ENCODE data around the gene FECH.

- TF ChIP-seq CTCF (IDR thresholded peaks at IDR 0.05) (no peak), POLR2A (IDR thresholded peaks at IDR 0.05) (no peak)
Measured at GRCh38 chr18:57589161-57589560, 2.7 kb upstream of the FECH start.
